ENCODE results near the gene CDCA7L. TPM values are rescaled to one million over a fixed set of nuclear protein-coding genes. Genes with fewer than 3 reads are reported as not detected.

CDCA7L gene
- polyA plus RNA-seq, 1 experiment, result 34.0 TPM

DNA sequence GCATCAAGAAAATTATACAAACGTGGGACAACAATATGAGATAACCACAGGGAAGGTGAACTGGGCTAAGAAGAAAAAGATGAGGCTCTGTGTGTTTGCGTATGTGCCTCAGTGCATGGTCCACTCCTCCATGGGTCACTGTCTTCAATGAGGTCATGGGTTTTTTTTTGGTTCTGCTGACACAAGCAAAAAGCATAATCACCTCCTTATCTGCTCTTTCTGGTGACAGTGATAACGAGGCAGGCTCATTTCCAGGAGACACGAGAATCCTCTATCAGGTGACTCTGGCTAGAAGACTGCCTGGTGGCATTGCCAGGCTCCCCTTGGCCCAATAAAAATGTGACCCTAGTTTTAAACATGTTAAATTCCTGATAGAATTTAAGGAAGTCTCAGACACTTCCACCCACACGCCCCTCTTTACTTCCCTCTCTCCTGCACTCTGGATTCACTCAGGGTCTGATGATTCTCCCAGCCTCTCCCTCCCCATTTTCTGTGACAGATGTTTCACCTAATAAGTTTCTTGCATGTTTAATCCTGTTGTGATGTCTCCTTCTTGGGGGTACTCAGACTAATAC lies 35.3 kb upstream of the CDCA7L start:
- CTCF ChIA-PET, result interaction anchor here (0.5 kb wide), 1 partner anchor 37 kb away, joined by 3 read pairs; no protein-coding TSS in a partner anchor
- Histone ChIP-seq H3K4me3 (ENCODE audit: low read depth, low read length) (no peak overlapping the region), H3K27me3 (ENCODE audit: control insufficient read depth, insufficient read depth, low read length) (no peaks in the 10 kb centered on the region), H3K36me3 (ENCODE audit: control insufficient read depth, insufficient read depth, low read length) (no peaks in the 10 kb centered on the region)
- DNase-seq (ENCODE audit: low read depth), result no peak
- POLR2A ChIA-PET, result no interaction called here
- TF ChIP-seq, protein P1, sequence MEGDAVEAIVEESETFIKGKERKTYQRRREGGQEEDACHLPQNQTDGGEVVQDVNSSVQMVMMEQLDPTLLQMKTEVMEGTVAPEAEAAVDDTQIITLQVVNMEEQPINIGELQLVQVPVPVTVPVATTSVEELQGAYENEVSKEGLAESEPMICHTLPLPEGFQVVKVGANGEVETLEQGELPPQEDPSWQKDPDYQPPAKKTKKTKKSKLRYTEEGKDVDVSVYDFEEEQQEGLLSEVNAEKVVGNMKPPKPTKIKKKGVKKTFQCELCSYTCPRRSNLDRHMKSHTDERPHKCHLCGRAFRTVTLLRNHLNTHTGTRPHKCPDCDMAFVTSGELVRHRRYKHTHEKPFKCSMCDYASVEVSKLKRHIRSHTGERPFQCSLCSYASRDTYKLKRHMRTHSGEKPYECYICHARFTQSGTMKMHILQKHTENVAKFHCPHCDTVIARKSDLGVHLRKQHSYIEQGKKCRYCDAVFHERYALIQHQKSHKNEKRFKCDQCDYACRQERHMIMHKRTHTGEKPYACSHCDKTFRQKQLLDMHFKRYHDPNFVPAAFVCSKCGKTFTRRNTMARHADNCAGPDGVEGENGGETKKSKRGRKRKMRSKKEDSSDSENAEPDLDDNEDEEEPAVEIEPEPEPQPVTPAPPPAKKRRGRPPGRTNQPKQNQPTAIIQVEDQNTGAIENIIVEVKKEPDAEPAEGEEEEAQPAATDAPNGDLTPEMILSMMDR (IDR thresholded peaks at IDR 0.05; ENCODE audit: insufficient read depth, low read depth, low read length), result no peak

DNA sequence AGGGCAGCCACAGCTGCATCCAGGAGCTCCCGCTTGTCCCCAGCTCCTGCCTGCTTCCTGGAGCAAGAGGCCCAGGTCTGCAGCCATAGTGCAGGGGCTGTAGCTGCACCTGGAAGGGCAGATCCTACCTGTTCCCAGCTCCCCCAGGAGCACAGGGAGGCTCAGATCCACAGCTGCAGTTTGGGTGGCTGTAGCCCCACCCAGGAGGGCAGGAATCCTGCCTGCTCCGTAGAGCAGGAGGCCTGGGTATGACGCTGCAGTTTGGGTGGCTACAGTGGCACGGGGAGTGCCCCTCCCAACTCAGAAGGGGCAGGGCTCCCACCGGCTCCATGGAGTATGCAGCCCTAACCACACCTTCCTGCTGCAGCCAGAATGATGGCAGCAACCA lies 26.7 kb upstream of the CDCA7L start:
- no peak overlapping the region for H3K4me3 ChIP-seq (ENCODE audit: low read depth, low read length)
- no peak for DNase-seq (ENCODE audit: low read depth)
- ChIA-PET CTCF (no interaction called here), POLR2A (no interaction called here)
- TF ChIP-seq, protein P1 (IDR thresholded peaks at IDR 0.05; ENCODE audit: insufficient read depth, low read depth, low read length), result no peak
- H3K36me3 ChIP-seq (ENCODE audit: control insufficient read depth, insufficient read depth, low read length), result no peaks in the 10 kb centered on the region
- H3K27me3 ChIP-seq (ENCODE audit: control insufficient read depth, insufficient read depth, low read length), result no peaks in the 10 kb centered on the region; the same call in 1 of the 2 replicates

- Histone ChIP-seq H3K4me3 (ENCODE audit: low read depth, low read length) (no peak overlapping the region), H3K27me3 (ENCODE audit: control insufficient read depth, insufficient read depth, low read length) (no peaks in the 10 kb centered on the region; the same call in 1 of the 2 replicates), H3K36me3 (ENCODE audit: control insufficient read depth, insufficient read depth, low read length) (no peaks in the 10 kb centered on the region)
- TF ChIP-seq, protein P1 (IDR thresholded peaks at IDR 0.05; ENCODE audit: insufficient read depth, low read depth, low read length), result no peak
- no peak for DNase-seq (ENCODE audit: low read depth)
- ChIA-PET CTCF (no interaction called here), POLR2A (no interaction called here)
Measured at GRCh38 chr7:21971780-21972396, 26.2 kb upstream of the CDCA7L start.

DNA sequence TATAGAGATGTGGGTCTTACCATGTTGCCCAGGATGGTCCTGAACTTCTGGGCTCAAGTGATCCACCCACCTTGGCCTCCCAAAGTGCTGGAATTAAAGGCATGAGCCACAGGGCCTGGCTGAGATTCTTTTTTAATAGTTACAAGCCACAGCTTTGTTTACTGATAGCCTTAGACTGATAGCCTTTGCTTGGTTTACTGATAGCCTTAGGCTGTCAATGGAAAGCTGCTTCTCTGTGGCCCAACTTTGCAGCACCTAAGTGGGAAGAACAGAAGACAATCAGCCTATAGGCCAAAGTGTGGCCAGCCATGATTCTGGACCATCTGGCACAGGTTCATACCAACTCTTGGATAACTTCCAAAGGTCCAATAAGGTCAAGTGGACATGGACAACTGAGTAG lies 24.1 kb upstream of the CDCA7L start:
- DNase-seq (ENCODE audit: low read depth), result no peak
- POLR2A ChIA-PET, result no interaction called here
- Histone ChIP-seq H3K36me3 (ENCODE audit: control insufficient read depth, insufficient read depth, low read length) (no peaks in the 10 kb centered on the region), H3K4me3 (ENCODE audit: low read depth, low read length) (no peak overlapping the region), H3K27me3 (ENCODE audit: control insufficient read depth, insufficient read depth, low read length) (no peaks in the 10 kb centered on the region; the same call in 1 of the 2 replicates)
- TF ChIP-seq, protein P1 (IDR thresholded peaks at IDR 0.05; ENCODE audit: insufficient read depth, low read depth, low read length), result no peak
- CTCF ChIA-PET, result no interaction called here

- TF ChIP-seq, protein P1 (IDR thresholded peaks at IDR 0.05; ENCODE audit: insufficient read depth, low read depth, low read length), result no peak
- ChIA-PET CTCF (interaction anchor here (0.6 kb wide), 1 partner anchor 126 kb away, joined by 3 read pairs; no protein-coding TSS in a partner anchor), POLR2A (no interaction called here)
- no peak overlapping the region for H3K4me3 ChIP-seq (ENCODE audit: low read depth, low read length)
- DNase-seq (ENCODE audit: low read depth), result no peak
- H3K27me3 ChIP-seq (ENCODE audit: control insufficient read depth, insufficient read depth, low read length), result 0 out of 2 replicates have a peak, but pooled peaks cover 1% of the 10 kb centered on the region
- H3K36me3 ChIP-seq (ENCODE audit: control insufficient read depth, insufficient read depth, low read length), result no peaks in the 10 kb centered on the region
Measured at GRCh38 chr7:21967598-21968003, 21.9 kb upstream of the CDCA7L start.

Measured in BJ (cell line).